NCI-H748 (cell line): ENCODE measurements around the gene CCDC201.
"Not testable (repeated sequence)": the region's sequence is repeated elsewhere in the genome, so short reads cannot be mapped to it uniquely, and the experiment has no call there.

ENCODE experiments used
- DNase-seq: peaks from one replicate; lab custom pipeline; 2025; ENCODE audit not compliant: unreplicated experiment; lab: John Stamatoyannopoulos, UW

CCDC201 gene

GRCh38 chr7:45874408-45875131 lies 1.7 kb upstream of the CCDC201 start:
- DNase-seq: no peak

DNA sequence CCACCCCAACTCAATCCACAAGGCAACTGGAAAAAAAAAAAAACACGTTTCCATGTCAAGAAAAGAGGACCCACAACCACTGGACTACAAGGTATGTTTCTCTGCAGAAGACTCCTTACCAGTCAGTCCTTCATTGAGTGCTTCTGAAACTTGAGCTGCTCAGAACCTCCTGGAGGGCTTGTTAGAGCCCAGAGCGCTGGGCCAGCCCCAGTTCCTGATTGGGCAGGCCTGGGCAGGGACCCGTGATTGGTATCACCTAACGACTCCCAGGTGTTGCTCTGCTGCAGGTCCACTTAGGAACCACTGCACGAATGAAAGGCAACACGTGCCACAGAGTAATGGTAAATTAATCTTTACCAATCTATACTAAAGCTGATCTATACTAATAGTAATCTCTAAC lies 473 bp upstream of the CCDC201 start:
- no peak for DNase-seq

DNA sequence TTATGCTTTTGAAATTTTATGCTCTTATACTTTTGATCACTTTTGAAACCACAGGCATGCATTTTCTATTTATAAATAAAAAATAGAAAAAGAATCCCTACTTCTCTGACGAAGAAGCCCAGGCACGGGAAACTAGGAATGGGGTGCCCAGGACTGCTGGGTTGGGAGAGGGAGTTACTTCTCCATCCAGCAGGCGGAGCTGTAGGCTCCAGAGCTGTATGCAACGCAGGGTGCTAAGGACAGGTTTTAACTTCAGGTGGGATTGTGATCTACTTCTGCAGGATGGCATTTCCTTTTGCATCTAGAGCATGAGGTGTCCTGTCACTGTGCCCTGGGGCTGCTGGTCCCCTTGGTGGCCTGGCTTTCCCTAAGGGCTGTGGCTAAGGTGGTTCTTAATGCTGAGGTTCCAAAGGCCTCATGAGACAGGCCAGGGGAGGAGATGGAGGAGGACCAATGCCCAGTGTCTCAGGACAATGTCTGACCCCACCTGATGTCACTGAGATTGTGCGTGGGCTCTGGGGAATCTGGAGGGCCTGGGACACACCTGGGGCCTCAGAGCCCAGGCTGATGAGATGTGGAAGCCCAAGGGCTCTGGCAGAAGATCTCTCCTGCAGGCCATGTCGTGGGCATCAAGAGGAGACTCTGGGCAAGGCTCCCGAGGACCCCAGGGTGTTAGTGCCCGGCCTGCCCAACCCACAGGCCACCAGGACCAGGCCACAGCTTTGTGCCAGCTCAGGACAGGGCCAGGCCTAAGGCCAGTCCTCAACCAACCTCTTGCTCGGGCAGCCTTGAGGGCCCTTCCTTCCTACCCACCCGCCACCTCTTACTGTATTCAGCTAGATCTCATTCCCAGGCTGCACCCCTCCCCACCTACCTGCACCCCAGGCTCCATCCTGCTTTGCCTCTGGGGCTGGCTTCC lies 507 bp downstream of the CCDC201 start:
- peak; percentile 54 for DNase-seq

DNA sequence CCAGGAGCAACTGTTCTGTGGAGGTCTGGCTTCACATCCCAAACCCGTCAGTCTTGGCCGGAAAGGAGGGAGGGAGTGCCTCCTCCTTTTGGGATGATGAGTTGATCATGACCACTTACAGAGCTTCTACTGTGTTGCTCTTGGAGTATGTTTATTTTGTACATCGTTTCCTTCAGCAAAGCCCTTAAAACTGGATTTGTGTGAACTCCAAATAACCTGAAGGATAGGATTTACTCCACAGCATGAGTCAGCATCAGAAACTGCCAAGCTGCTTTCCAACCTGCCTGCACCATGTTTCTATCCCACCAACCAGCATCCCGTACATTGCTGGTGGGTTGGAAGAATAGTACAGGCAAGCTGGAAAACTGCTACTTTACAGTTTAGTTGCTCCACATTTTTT lies 3.5 kb downstream of the CCDC201 start:
- no peak for DNase-seq

GRCh38 chr7:45867471-45867870 lies 5.4 kb downstream of the CCDC201 start:
- DNase-seq: no peak

DNA sequence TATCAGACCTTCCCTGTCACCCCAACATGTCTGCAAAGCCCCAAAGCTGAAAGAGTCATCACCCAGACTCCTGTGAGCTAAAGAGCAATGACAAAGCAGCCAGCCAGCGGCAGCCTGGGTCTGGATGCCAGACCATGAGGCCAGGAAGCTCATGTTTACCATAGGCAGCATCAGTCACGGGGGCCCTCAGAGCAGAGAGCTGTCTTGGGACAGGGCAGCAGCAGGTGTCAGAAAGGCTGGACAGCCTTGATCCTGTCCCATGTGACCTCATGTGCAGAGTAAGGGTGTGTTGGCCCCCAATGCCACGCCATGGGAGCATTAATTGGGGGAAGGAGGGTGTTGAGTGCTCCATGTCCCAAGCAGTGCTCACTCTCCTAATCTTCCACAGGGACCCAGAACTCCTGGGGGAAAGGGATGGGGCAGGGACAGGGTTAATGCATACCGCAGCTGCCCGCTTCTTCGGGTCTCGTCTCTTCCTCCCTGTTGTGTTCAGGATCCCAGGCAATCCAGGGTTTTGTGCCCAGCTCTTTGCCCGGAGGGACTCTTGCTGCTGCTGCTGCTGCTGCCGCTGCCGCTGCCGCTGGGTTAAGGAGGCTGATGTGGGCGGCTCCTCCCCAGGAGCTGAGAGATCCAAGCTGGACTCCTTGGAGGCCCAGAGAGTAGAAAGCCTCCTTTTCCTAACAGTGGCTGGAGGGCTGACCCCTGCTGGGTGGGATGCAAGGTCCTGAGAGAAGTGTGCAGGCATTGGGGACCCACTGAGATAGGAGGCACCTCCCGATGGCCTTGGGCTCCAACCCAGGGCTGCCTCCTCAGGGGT lies 7.1 kb downstream of the CCDC201 start:
- no peak for DNase-seq

- no peak for DNase-seq
These were observed 9.2 kb downstream of the CCDC201 start for GRCh38 chr7:45863715-45864114.

- not testable (repeated sequence) for DNase-seq
These were observed 16.0 kb downstream of the CCDC201 start for GRCh38 chr7:45856888-45857287.

DNA sequence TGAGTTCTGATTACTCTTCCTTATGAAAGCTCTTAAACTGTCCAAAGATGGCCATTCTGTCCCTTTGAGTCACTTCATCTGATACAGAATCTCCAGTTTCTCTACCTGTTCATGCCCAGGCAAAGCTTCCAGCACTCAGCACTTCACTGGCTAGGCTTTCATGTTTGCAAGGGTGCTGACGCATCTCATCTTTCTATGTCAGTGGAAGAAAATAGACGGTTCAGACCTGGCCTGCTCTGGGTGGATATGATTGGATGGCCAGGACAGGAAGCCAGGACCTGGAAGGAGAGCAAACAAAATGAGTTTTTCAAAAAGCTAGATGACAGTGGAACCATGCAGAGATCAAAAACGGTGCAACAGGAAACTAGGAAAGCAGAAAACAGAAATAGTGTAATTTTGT lies 17.2 kb downstream of the CCDC201 start:
- DNase-seq: peak; percentile 38

DNA sequence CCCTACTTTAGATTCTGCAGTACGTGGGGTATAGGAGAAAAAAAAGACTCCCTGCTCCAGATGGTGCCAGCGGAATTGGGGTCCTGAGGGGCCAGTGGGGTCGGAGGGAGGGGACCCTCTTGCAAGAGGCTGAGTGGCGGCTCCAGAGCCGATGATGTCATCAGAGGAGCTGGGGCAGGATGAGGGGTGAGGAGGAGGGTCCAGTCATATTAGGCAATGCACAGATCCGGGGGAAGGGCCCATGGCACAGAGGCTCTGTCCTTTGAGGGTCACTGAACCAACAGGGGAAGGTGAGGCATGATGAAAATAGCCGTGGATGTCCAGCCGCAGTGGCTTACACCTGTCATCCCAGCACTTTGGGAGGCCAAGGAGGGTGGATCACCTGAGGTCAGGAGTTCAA lies 19.4 kb downstream of the CCDC201 start:
- DNase-seq: not testable (repeated sequence)

- not testable (repeated sequence) for DNase-seq
These were observed 19.9 kb downstream of the CCDC201 start for GRCh38 chr7:45852984-45853383.

- not testable (repeated sequence) for DNase-seq
These were observed 24.1 kb downstream of the CCDC201 start for GRCh38 chr7:45848734-45849133.

DNA sequence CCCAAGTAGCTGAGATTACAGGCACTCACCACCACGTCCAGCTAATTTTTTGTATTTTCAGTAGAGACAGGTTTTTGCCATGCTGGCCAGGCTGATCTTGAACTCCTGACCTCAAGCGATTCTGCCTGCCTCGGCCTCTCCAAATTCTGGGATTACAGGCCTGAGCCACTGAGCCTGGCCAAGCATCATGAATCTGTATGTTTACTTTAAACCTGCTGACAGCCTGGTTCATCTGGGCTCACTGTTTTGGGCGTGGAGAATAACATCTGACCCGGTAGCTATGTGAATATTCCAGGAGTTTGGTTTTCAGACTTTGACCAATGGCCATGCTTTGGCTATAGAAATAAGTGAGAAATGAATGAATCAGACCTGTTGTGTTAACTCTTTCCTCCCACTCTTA lies 26.3 kb downstream of the CCDC201 start:
- not testable (repeated sequence) for DNase-seq

- DNase-seq: peak; percentile 53
These were observed 30.8 kb downstream of the CCDC201 start for GRCh38 chr7:45841926-45842717.

GRCh38 chr7:45838852-45839251 lies 34.0 kb downstream of the CCDC201 start:
- not testable (repeated sequence) for DNase-seq

- DNase-seq: not testable (repeated sequence)
These were observed 40.3 kb downstream of the CCDC201 start for GRCh38 chr7:45832433-45833177.

GRCh38 chr7:45829846-45830245 lies 43.0 kb downstream of the CCDC201 start:
- DNase-seq: not testable (repeated sequence)

DNA sequence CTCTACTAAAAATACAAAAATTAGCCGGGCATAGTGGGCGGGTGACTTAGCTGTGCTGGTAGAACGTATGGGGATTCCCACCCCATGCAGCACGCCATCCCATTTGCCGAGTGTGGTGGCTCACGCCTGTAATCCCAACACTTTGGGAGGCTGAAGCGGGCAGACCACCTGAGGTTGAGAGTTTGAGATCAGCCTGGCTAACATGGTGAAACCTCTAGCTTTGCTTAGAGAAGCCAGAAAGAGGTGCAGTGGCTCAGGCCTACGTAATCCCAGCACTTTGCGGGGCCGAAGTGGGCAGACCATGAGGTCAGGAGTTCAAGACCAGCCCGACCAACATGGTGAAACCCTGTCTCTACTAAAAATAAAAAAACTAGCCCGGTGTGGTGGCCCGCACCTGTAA lies 45.2 kb downstream of the CCDC201 start:
- not testable (repeated sequence) for DNase-seq

DNA sequence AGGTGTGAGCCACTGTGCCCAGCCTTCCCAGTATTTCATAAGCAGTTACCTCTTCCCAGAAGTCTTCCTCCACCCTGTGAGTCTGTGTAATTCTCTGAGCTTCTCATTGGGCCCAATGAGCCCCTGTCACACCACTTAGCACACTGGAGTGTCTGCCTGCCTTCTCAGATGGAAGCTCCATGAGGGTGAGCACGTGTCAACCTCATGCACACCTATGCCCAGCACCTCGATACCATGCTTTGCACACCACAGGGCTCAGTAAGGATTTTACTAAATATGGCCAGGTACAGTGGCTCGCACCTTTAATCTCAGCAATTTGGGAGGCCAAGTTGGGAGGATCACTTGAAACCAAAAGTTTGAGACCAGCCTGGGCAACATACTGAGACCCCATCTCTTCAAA lies 46.3 kb downstream of the CCDC201 start:
- not testable (repeated sequence) for DNase-seq

GRCh38 chr7:45818763-45819162 lies 54.1 kb downstream of the CCDC201 start:
- DNase-seq: not testable (repeated sequence)
